GM10266 (cell line): Measurements from ENCODE around the gene TAPT1.
"Not testable (repeated sequence)": the region's sequence is repeated elsewhere in the genome, so short reads cannot be mapped to it uniquely, and the experiment has no call there.

Experiments
- DNase-seq: peaks from one replicate; pipeline ENCODE4 v3.0.0; 2012; ENCODE audit errors: extremely low spot score
- TF ChIP-seq, protein P1 (sequence below): IDR thresholded peaks from 2 replicates; pipeline ENCODE4 v1.5.1; 2012; ENCODE audit warnings: mild to moderate bottlenecking, low read depth; ENCODE audit not compliant: control insufficient read depth, insufficient read depth; ENCODE audit errors: missing control alignments

TAPT1 gene

DNA sequence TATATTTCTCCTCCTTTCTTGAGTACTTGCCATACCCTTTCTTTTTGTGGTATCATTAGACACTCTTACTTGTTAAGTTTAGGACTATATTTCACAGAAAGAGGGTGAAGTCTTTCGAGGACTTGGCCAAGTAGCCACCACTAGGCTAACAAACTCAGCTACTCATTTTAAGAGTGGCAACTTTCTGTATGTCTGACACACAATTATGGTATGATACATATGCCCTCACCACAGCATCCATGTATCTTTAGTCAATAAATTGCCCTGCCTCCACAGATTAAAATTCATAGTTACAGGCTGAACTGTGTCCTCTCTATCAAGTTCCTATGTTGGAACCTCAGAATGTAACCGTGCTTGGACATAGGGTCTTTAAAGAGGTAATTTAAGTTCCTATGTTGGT, 23.2 kb downstream of the TAPT1 start:
- TF ChIP-seq, protein P1, sequence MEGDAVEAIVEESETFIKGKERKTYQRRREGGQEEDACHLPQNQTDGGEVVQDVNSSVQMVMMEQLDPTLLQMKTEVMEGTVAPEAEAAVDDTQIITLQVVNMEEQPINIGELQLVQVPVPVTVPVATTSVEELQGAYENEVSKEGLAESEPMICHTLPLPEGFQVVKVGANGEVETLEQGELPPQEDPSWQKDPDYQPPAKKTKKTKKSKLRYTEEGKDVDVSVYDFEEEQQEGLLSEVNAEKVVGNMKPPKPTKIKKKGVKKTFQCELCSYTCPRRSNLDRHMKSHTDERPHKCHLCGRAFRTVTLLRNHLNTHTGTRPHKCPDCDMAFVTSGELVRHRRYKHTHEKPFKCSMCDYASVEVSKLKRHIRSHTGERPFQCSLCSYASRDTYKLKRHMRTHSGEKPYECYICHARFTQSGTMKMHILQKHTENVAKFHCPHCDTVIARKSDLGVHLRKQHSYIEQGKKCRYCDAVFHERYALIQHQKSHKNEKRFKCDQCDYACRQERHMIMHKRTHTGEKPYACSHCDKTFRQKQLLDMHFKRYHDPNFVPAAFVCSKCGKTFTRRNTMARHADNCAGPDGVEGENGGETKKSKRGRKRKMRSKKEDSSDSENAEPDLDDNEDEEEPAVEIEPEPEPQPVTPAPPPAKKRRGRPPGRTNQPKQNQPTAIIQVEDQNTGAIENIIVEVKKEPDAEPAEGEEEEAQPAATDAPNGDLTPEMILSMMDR = no peak
- no peak for DNase-seq

DNA sequence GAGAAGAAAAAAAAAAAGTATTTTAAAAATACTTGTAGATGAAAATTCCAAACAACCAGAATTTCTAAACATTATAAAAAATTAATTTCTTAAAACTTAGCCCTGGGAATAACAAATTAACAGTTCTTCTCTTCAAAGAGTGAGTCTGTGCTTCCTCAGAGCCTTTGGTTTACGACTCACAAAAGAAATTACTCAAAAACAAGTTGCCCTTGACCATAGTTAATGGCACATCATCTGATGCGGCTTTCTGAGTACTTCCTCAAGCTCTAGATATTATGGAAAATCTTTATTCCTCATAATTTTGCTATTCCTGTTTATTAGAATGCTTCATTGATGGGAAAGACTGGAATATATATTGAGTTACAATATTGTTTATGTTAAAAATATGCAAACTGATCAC, 23.7 kb downstream of the TAPT1 start:
- TF ChIP-seq, protein P1 = no peak
- no peak for DNase-seq

DNA sequence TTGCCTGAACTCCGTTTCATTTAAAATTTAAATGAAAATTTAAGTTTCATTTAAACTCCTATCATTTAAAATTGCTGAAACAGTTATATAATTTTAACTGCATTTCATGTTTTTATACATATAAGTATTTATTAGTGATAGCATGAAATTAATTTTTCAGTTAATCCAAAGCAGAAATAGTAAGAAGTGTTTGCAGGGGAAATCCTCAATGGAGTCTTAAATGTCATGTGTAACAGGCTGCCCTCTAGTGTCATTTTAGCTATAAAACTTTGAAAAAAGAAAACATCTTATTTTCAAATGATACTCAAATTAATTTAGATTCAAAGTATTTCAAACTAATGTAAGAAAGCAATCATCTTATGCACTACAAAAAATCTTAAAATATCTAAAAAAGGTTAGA, 27.2 kb downstream of the TAPT1 start:
- TF ChIP-seq, protein P1 = peak; percentile 27
- DNase-seq = no peak

DNA sequence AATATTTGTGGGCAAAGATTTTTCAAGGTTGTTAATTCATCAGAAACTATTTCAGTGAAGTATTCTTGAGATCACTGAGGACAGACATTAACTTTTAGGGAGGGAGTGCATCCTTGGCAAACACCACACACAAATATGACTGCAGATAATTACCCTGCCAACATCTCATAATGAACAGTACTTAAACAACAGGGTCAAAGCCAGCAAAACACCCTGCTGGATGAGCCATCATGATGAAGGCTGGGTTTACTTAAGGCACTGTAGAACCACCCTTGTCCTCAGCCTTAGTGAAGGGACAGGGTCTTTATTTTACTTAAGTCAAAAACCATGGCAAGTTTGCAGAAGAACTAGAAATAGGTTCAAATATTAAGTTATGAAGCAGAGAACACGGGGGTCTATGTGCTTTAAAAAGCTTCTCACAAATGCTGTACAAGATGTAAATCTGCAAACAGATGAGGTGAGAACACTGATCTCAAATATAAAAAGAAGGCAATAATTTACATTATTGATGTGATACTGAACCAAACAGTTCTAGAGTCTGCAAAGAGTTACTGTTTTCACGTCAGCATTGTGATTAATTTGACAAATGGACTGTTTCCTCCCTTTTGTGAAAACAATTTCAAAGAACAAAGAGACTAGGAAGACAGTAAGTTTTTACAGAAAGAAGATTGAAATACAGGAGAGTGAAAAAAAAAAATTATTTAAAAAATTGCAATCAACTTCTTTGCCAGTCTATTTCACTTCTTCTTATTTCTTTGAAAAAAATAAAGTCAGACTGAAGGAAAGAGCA, 28.2 kb downstream of the TAPT1 start:
- DNase-seq = no peak
- TF ChIP-seq, protein P1 = no peak

DNA sequence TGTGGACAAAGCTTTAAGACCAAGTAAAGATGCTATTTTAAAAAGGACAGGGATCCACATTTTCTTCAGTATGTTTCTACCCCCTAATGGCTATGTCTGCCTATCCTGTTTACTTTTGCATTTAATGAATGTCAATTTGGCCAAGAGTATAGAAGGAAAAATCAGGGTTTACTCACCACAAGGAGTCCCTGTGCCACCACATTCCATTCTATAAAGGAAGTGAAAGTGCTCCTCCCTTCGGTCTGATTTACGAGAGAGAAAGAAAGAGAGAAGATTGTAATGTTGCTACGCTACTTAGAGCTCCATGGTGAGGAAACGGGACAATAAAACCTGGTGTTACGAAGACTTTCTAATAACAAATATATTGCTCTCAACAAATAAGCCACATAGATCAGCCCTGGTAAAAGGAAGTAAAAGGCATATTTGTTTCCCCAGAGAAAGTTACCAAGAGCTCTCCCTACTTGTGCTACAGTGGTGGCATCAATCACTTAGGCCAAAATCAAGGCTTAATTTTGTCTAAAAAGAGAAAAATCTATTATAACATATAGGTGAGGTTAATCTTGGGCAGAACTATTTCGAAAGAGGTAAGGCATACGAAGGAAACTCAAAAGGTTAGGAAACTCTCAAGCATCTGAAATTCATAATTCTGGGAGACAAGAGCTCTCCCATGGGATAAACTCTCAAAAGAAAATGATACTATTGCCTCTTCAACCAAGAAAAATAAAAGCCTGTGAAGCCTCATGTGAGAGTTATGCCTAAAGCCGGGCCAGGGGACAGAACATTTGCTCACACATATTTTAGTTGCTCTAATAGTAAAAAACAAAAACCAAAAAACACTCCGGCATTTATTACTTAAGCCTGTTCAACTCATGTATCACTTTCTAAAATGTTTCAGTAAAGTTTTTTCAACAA, 29.5 kb downstream of the TAPT1 start:
- DNase-seq = no peak
- TF ChIP-seq, protein P1 = no peak

DNA sequence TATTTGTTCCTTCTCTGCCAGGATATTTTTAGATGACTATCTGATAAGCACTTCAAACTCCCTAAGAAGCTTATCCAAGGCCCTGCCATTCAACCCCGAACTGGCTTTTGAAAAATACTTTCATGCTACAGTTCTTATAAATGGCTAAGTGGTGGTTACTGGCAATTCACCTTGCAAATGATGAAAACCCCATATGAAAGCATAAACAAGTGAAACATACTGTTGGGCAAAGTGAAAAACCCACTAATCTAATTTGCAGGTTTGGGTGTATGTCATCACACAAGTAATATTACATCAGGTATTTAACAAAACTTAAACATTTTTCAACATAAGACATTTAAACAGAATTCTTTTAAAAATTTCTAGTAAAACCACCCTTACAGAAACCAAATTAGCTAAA, 31.1 kb downstream of the TAPT1 start:
- TF ChIP-seq, protein P1 = no peak

DNA sequence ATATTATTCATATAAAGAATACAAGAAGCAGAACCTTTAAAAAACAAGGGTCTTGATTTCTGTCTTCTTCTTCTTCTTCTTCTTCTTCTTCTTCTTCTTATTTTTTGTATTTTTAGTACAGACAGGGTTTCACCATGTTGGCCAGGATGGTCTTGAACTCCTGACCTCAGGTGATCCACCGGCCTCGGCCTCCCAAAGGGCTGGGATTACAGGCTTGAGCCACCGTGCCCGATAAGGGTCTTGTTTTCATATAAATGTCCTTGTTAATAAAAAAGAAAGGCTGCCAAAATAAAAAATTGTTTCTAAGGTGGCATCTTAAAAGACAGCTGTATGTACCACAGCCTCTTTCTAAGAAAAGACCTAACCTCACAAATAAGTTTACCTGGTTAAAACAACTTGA, 31.5 kb downstream of the TAPT1 start:
- DNase-seq = not testable (repeated sequence)

More for the DNA sequence above, 31.1 kb downstream of the TAPT1 start:
- DNase-seq = no peak
